HepG2 (cell line): ENCODE data around the gene NRDE2. TPM values are rescaled to one million over a fixed set of nuclear protein-coding genes. Genes with fewer than 3 reads are reported as not detected.

Experiments used
- CBX1 ChIP-seq: IDR thresholded peaks from one replicate; pipeline ENCODE4 v1.6.1; 2016; ENCODE audit warnings: antibody characterized with exemption, low read depth
- CENPBD1 ChIP-seq: sonication (generic); formaldehyde crosslinking; IDR thresholded peaks from 2 replicates; pipeline ENCODE4 v1.8.0; 2022; ENCODE audit warnings: missing genetic modification reagents, low read depth, mild to moderate bottlenecking, borderline replicate concordance
- CTCF ChIP-seq: sonication (generic); formaldehyde crosslinking; IDR thresholded peaks from 2 replicates; pipeline ENCODE4 v1.5.0; 2020; ENCODE audit warnings: mild to moderate bottlenecking, missing genetic modification reagents, moderate library complexity
- FOXA3 ChIP-seq: IDR thresholded peaks from 2 replicates; pipeline ENCODE4 v1.6.1; 2016; ENCODE audit warnings: missing genetic modification reagents, missing compliant biosample characterization
- FOXO1 ChIP-seq: sonication (generic); formaldehyde crosslinking; IDR thresholded peaks from 2 replicates; pipeline ENCODE4 v1.4.0; 2020; ENCODE audit warnings: missing genetic modification reagents
- KMT2B ChIP-seq: IDR thresholded peaks from 2 replicates; pipeline ENCODE4 v1.6.1; 2016; ENCODE audit warnings: missing genetic modification reagents, missing compliant biosample characterization
- MTA3 ChIP-seq: sonication (generic); formaldehyde crosslinking; IDR thresholded peaks from 2 replicates; pipeline ENCODE4 v1.4.0; 2020; ENCODE audit warnings: missing genetic modification reagents
- MTF2 ChIP-seq: sonication (generic); formaldehyde crosslinking; IDR thresholded peaks from 2 replicates; pipeline ENCODE4 v1.5.0; 2020; ENCODE audit warnings: missing genetic modification reagents, borderline replicate concordance
- PHF21A ChIP-seq: sonication (generic); formaldehyde crosslinking; IDR thresholded peaks from 2 replicates; pipeline ENCODE4 v1.5.0; 2020; ENCODE audit warnings: mild to moderate bottlenecking, missing genetic modification reagents
- RAD21 ChIP-seq: fragments of 450-650 bp; formaldehyde crosslinking; IDR thresholded peaks from 2 replicates; pipeline ENCODE4 v1.5.0; 2020; ENCODE audit warnings: mild to moderate bottlenecking
- SMC3 ChIP-seq: IDR thresholded peaks from 2 replicates; pipeline ENCODE4 v1.6.1; 2011; ENCODE audit warnings: low read length, improper control_type of control experiment
- STAG1 ChIP-seq: sonication (generic); formaldehyde crosslinking; IDR thresholded peaks from 2 replicates; pipeline ENCODE4 v1.4.0; 2020; ENCODE audit warnings: missing genetic modification reagents
- TOPORS ChIP-seq: sonication (generic); formaldehyde crosslinking; IDR thresholded peaks from 2 replicates; pipeline ENCODE4 v1.8.0; 2023; ENCODE audit warnings: mild to moderate bottlenecking, missing genetic modification reagents
- WIZ ChIP-seq: sonication (generic); formaldehyde crosslinking; IDR thresholded peaks from 2 replicates; pipeline ENCODE4 v1.5.1; 2020; ENCODE audit warnings: mild to moderate bottlenecking, missing genetic modification reagents
- ZBTB3 ChIP-seq: sonication (generic); formaldehyde crosslinking; IDR thresholded peaks from 2 replicates; pipeline ENCODE4 v1.4.0; 2020; ENCODE audit warnings: low read depth, mild to moderate bottlenecking, moderate library complexity, missing genetic modification reagents, borderline replicate concordance
- ZFP36L1 ChIP-seq: sonication (generic); formaldehyde crosslinking; IDR thresholded peaks from 2 replicates; pipeline ENCODE4 v1.8.0; 2022; ENCODE audit warnings: mild to moderate bottlenecking, missing genetic modification reagents, moderate library complexity
- ZFP37 ChIP-seq: sonication (generic); formaldehyde crosslinking; IDR thresholded peaks from 2 replicates; pipeline ENCODE4 v1.4.0; 2020; ENCODE audit warnings: missing genetic modification reagents, borderline replicate concordance
- ZNF274 ChIP-seq: sonication (generic); formaldehyde crosslinking; IDR thresholded peaks from 2 replicates; pipeline ENCODE4 v1.5.1; 2020; ENCODE audit warnings: mild to moderate bottlenecking, missing genetic modification reagents
- ZNF318 ChIP-seq: sonication (generic); formaldehyde crosslinking; IDR thresholded peaks from 2 replicates; pipeline ENCODE4 v1.4.0; 2020; ENCODE audit warnings: mild to moderate bottlenecking, missing genetic modification reagents
- ZNF572 ChIP-seq: sonication (generic); formaldehyde crosslinking; IDR thresholded peaks from 2 replicates; pipeline ENCODE4 v1.5.1; 2020; ENCODE audit warnings: mild to moderate bottlenecking, missing genetic modification reagents
- ZNF652 ChIP-seq: IDR thresholded peaks from 2 replicates; pipeline ENCODE4 v1.6.1; 2016; ENCODE audit warnings: low read depth, borderline replicate concordance
- polyA plus RNA-seq, 8 experiments: library from polyadenylated mRNA; depleted of rRNA in 3 of 8; stranded (reverse) in 7 of 8; unstranded in 1 of 8; fragments of >200 nt; fragmentation: Illumina TruSeq in 4 of 8; extraction: Trizol in 4 of 8; gene quantifications; 2 replicates each; pipeline versions ENCODE4 v1.2.1 to v1.2.3, GENCODE V29; 2011 to 2016; ENCODE audit warnings: low read depth in 4 of 8, missing spikeins in 1 of 8, mixed read lengths in 1 of 8; ENCODE audit not compliant: insufficient read depth in 1 of 8
- total RNA-seq, 5 experiments: library from RNA; depleted of rRNA; stranded (reverse); fragments of >200 nt; fragmentation: Illumina TruSeq; extraction: Trizol; gene quantifications; 2 replicates each; pipeline ENCODE4 v1.2.3, GENCODE V29; 2016; ENCODE audit warnings: low read depth in 1 of 5

The NRDE2 gene
- total and polyA plus RNA-seq, 2 of the 13 experiments (the other 11 are each of a cell fraction or from before 2014, with no cell fraction given), result 5.6 to 12.5 TPM

- peak; percentile 66 for TF ChIP-seq CTCF (CRISPR knock-in tag)
- TF ChIP-seq CBX1, result no peak
- TF ChIP-seq FOXA3 (CRISPR knock-in tag), result peak; percentile 30; the same call in 1 of the 2 replicates
- no peak for TF ChIP-seq ZBTB3 (CRISPR knock-in tag)
- no peak for TF ChIP-seq MTA3
- TF ChIP-seq SMC3, result peak; percentile 52; the same call in 1 of the 2 replicates
- TF ChIP-seq RAD21, result peak; percentile 57
- TF ChIP-seq ZNF274 (CRISPR knock-in tag), result no peak
- no peak for TF ChIP-seq ZNF318
- no peak for TF ChIP-seq ZNF652
- TF ChIP-seq ZFP37 (CRISPR knock-in tag), result no peak
- TF ChIP-seq TOPORS (CRISPR knock-in tag), result no peak
- peak; percentile 21; the same call in 1 of the 2 replicates for TF ChIP-seq FOXO1
- TF ChIP-seq MTF2, result no peak
- TF ChIP-seq ZFP36L1 (CRISPR knock-in tag), result no peak
- TF ChIP-seq PHF21A (CRISPR knock-in tag), result no peak
- TF ChIP-seq WIZ (CRISPR knock-in tag), result no peak
- TF ChIP-seq KMT2B (CRISPR knock-in tag), result no peak
- peak; percentile 77 for TF ChIP-seq STAG1 (CRISPR knock-in tag)
- no peak for TF ChIP-seq ZNF572 (CRISPR knock-in tag)
- TF ChIP-seq CENPBD1, result no peak
Observed at GRCh38 chr14:90301668-90302090, 30.1 kb downstream of the NRDE2 start (continued).
